Pancreas (tissue), 10 donors: Measurements from ENCODE around the gene SLC1A1. TPM values are rescaled to one million over a fixed set of nuclear protein-coding genes. Genes with fewer than 3 reads are reported as not detected.
A peak's percentile ranks its signal among the peaks of the same experiment; 100 is the strongest.

Source experiments
- ATAC-seq, 4 donors: fragments of 200-7000 bp; cut with Tn5 transposase; one replicate each; pipeline versions ENCODE4 v1.8.0 to v1.9.1; 2020; ENCODE audit warnings: mild to moderate bottlenecking in 4 of 4, moderate library complexity in 4 of 4
- DNase-seq, 6 donors: peaks; one replicate each; pipeline ENCODE4 v3.0.0-alpha.2; 2020
- FAIRE-seq: peaks from 2 replicates; lab custom pipeline; 2012; peaks lifted over from hg19 to GRCh38; lab: Jason Lieb, UNC
- H3K27ac ChIP-seq, 4 donors: fragments of 200-600 bp; sonication (generic); 1 replicate in 3 of 4; 2 replicates in 1 of 4; pipeline versions ENCODE4 v1.5.0 to v1.8.0; 2020
- H3K27me3 ChIP-seq, 4 donors: fragments of 200-600 bp; one replicate each; pipeline ENCODE4 v1.8.0; 2021
- H3K36me3 ChIP-seq, 3 donors: fragments of 200-600 bp; sonication (generic) in 1 of 3; one replicate each; pipeline versions ENCODE4 v1.5.0 to v1.8.0; 2020 to 2021
- H3K4me1 ChIP-seq, 3 donors: fragments of 200-600 bp; one replicate each; pipeline ENCODE4 v1.8.0; 2021
- H3K4me3 ChIP-seq, 4 donors: fragments of 200-600 bp; sonication (generic) in 2 of 4; one replicate each; pipeline versions ENCODE4 v1.5.0 to v1.8.0; 2020 to 2021
- H3K9me3 ChIP-seq, 4 donors: fragments of 200-600 bp; one replicate each; pipeline ENCODE4 v1.8.0; 2021
- CTCF ChIP-seq, 4 donors: fragments of 200-600 bp; sonication (generic) in 3 of 4; IDR thresholded peaks; one replicate each; pipeline versions ENCODE4 v1.5.0 to v1.8.0; 2021; ENCODE audit warnings: antibody characterized with exemption in 4 of 4
- WGBS, 2 donors: extraction: QIAGEN DNeasy Blood & Tissue Kit; methylation state at CpG; one replicate each; pipeline ENCODE4 v1.1.7; 2013; 5-methylcytosine and 5-hydroxymethylcytosine counted together
- intact Hi-C, 3 donors: fragments of 100-400 bp; cut with DNase I; formaldehyde crosslinking; loops; one replicate each; pipeline versions ENCODE4 v1.11.1 to v1.14.2; 2022
- polyA plus RNA-seq, 2 donors: library from polyadenylated mRNA; stranded (reverse); fragments of 200-250 nt; gene quantifications; one replicate each; pipeline ENCODE4 v1.2.3, GENCODE V29; 2013
- total RNA-seq, 6 donors: library from RNA; stranded (reverse); fragmentation: NEBNext Ultra II Directional in 4 of 6; extraction: Animal tissue kit (Norgen Biotek cat#: 25700) in 4 of 6; gene quantifications; one replicate each; pipeline versions ENCODE4 v1.2.1 to v1.2.4, GENCODE V29; 2021 to 2023
- donor health status: healthy with polysubstance abuse.
- donor health status: DM: no; HTN: no; CAD: no; lungs with moderate emphysema.
- donor health status: DM: no; HTN: no; CAD: no.
- donor health status: control.
- donor health status: control.
- donor health status: Bipolar disorder and iron deficiency.
- donor health status: DM: yes; HTN: yes; CAD: no.
- donor health status: DM: no; HTN: no; CAD: no.
- donor health status: DM: no; HTN: no; CAD: no.
- donor health status: DM: yes; HTN: yes; CAD: no.

Gene SLC1A1
- total and polyA plus RNA-seq, 8 donors = 1.3 to 4.9 (median 2.5) TPM

GRCh38 chr9:4508246-4508906, 18.1 kb downstream of the SLC1A1 start:
- no peak for TF ChIP-seq CTCF (IDR thresholded peaks at IDR 0.05)
- H3K4me3 ChIP-seq = no peak overlapping the region
- 67 to 74% methylated on average over 7 of the region's 7 CpGs for WGBS, 2 donors
- peak in 1 of 4 donors; percentile 39 for ATAC-seq
- intact Hi-C loops = no loop called here
- H3K27ac ChIP-seq = peak overlapping the region in 1 of 4 donors; percentile 15
- H3K36me3 ChIP-seq = no peaks in the 10 kb centered on the region
- no peaks in the 10 kb centered on the region for H3K4me1 ChIP-seq
- FAIRE-seq = no peak
- no peaks in the 10 kb centered on the region for H3K27me3 ChIP-seq
- DNase-seq = no peak
- H3K9me3 ChIP-seq = no peaks in the 10 kb centered on the region

GRCh38 chr9:4508907-4509589, 18.8 kb downstream of the SLC1A1 start:
- H3K27ac ChIP-seq = peak overlapping the region in 1 of 4 donors; percentile 15
- FAIRE-seq = no peak

GRCh38 chr9:4509590-4509984, 19.3 kb downstream of the SLC1A1 start:
- Histone ChIP-seq H3K27ac (peak overlapping the region in 1 of 4 donors; percentile 60), H3K27me3 (no peaks in the 10 kb centered on the region), H3K4me3 (no peak overlapping the region), H3K4me1 (no peaks in the 10 kb centered on the region), H3K36me3 (no peaks in the 10 kb centered on the region), H3K9me3 (no peaks in the 10 kb centered on the region)
- FAIRE-seq (no peak), ATAC-seq (no peak), DNase-seq (no peak)
- TF ChIP-seq CTCF (IDR thresholded peaks at IDR 0.05) = no peak
- intact Hi-C loops = no loop called here
- WGBS, 2 donors = 91 to 100% methylated on average over 3 of the region's 3 CpGs

More at GRCh38 chr9:4508907-4509589, 18.8 kb downstream of the SLC1A1 start:
- no peaks in the 10 kb centered on the region for H3K27me3 ChIP-seq
- H3K4me3 ChIP-seq = no peak overlapping the region
- TF ChIP-seq CTCF (IDR thresholded peaks at IDR 0.05) = no peak
- H3K36me3 ChIP-seq = no peaks in the 10 kb centered on the region
- H3K4me1 ChIP-seq = no peaks in the 10 kb centered on the region
- DNase-seq (no peak), ATAC-seq (peak in 2 of 4 donors; percentile 18 to 35)
- H3K9me3 ChIP-seq = no peaks in the 10 kb centered on the region
- intact Hi-C loops = no loop called here
- 86 to 95% methylated on average over 3 of the region's 3 CpGs for WGBS, 2 donors

GRCh38 chr9:4510546-4511322, 20.5 kb downstream of the SLC1A1 start:
- no peaks in the 10 kb centered on the region for H3K36me3 ChIP-seq
- H3K27me3 ChIP-seq = no peaks in the 10 kb centered on the region
- ATAC-seq (peak; percentile 48 to 73 (median 56)), DNase-seq (no peak), FAIRE-seq (no peak)
- TF ChIP-seq CTCF (IDR thresholded peaks at IDR 0.05) = no peak
- H3K9me3 ChIP-seq = no peaks in the 10 kb centered on the region
- H3K4me3 ChIP-seq = no peak overlapping the region
- 55 to 56% methylated on average over 4 of the region's 4 CpGs for WGBS, 2 donors
- H3K4me1 ChIP-seq = no peaks in the 10 kb centered on the region
- H3K27ac ChIP-seq = peak overlapping the region in 3 of 4 donors; percentile 18 to 60 (median 60)
- intact Hi-C loops = no loop called here
